Measurements from ENCODE around the gene FANCE. TPM values are rescaled to one million over a fixed set of nuclear protein-coding genes. Genes with fewer than 3 reads are reported as not detected.
A peak's percentile ranks its signal among the peaks of the same experiment; 100 is the strongest.

The FANCE gene
- total and polyA plus RNA-seq, 8 donors: 5.4 to 13.7 (median 11.6) TPM

DNA sequence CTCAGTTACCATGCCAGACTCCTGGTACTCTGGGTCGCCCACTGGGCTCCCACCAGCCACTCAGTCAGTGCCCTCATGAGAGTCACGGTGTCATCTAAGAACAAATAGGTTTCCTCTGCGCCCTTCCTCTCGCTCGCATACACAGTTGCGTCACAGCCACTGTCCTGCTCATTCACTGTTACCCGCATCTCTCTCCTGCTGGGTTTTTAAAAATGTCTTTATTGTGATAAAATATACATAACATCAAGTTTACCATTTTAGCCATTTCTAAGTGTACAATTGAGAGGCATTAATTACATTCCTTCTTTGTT is 40.8 kb downstream of the FANCE start:
- Histone ChIP-seq H3K27ac (no peak overlapping the region), H3K36me3 (no peaks in the 10 kb centered on the region), H3K4me1 (peaks cover 13 to 77% of the 10 kb centered on the region in 2 donors), H3K4me3 (no peak overlapping the region), H3K9me3 (no peaks in the 10 kb centered on the region), H3K27me3 (peaks cover 0 to 63% of the 10 kb centered on the region in 2 donors)
- ATAC-seq: no peak
- TF ChIP-seq, protein P1, sequence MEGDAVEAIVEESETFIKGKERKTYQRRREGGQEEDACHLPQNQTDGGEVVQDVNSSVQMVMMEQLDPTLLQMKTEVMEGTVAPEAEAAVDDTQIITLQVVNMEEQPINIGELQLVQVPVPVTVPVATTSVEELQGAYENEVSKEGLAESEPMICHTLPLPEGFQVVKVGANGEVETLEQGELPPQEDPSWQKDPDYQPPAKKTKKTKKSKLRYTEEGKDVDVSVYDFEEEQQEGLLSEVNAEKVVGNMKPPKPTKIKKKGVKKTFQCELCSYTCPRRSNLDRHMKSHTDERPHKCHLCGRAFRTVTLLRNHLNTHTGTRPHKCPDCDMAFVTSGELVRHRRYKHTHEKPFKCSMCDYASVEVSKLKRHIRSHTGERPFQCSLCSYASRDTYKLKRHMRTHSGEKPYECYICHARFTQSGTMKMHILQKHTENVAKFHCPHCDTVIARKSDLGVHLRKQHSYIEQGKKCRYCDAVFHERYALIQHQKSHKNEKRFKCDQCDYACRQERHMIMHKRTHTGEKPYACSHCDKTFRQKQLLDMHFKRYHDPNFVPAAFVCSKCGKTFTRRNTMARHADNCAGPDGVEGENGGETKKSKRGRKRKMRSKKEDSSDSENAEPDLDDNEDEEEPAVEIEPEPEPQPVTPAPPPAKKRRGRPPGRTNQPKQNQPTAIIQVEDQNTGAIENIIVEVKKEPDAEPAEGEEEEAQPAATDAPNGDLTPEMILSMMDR (IDR thresholded peaks at IDR 0.05): no peak
- no peak for DNase-seq
- intact Hi-C loops (cut with DNase I): no loop called here

DNA sequence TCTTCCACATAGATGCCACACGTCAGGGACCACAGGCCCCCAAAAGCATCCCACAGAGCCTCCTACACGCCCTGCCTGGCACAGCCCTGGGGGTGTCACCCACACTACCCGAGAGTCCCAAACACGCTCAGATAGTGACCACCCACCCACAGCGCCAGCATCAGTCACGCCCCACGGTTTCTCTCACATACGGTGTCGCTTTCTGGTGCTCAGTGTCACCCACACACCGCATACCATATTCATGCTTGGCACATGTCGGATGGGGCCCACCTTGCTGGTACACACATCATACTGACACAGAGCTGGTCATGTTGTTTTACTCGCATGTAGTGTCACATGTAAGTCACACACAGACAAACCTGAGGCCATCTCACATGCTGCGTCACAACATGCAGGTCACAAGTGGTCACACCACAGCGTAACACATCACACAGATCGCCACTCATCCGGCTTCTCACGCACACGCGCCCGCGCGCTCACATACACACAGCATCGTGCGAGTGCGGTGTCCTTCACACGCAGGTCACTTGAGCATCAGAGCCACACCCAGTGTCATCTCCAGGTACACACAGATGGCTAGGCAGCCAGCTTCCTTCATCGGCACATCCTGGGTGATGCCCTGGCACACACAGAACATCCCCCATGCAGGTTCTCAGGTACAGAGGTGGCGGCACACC is 41.3 kb downstream of the FANCE start:
- TF ChIP-seq, protein P1 (IDR thresholded peaks at IDR 0.05): no peak
- DNase-seq (no peak), ATAC-seq (no peak)
- peaks cover 16 to 77% of the 10 kb centered on the region in 2 donors for H3K4me1 ChIP-seq
- H3K27ac ChIP-seq: no peak overlapping the region
- H3K9me3 ChIP-seq: no peaks in the 10 kb centered on the region
- peaks cover 0 to 68% of the 10 kb centered on the region in 2 donors for H3K27me3 ChIP-seq
- intact Hi-C loops (cut with DNase I): no loop called here
- H3K4me3 ChIP-seq: no peak overlapping the region
- H3K36me3 ChIP-seq: no peaks in the 10 kb centered on the region

- TF ChIP-seq, protein P1 (IDR thresholded peaks at IDR 0.05): no peak
- no peak overlapping the region for H3K27ac ChIP-seq
- H3K27me3 ChIP-seq: peaks cover 0 to 75% of the 10 kb centered on the region in 2 donors
- peaks cover 16 to 74% of the 10 kb centered on the region in 2 donors for H3K4me1 ChIP-seq
- H3K9me3 ChIP-seq: no peaks in the 10 kb centered on the region
- DNase-seq (no peak), ATAC-seq (no peak)
- intact Hi-C loops (cut with DNase I): no loop called here
- no peak overlapping the region for H3K4me3 ChIP-seq
- no peaks in the 10 kb centered on the region for H3K36me3 ChIP-seq
Measured at GRCh38 chr6:35494161-35494563, 42.0 kb downstream of the FANCE start.

DNA sequence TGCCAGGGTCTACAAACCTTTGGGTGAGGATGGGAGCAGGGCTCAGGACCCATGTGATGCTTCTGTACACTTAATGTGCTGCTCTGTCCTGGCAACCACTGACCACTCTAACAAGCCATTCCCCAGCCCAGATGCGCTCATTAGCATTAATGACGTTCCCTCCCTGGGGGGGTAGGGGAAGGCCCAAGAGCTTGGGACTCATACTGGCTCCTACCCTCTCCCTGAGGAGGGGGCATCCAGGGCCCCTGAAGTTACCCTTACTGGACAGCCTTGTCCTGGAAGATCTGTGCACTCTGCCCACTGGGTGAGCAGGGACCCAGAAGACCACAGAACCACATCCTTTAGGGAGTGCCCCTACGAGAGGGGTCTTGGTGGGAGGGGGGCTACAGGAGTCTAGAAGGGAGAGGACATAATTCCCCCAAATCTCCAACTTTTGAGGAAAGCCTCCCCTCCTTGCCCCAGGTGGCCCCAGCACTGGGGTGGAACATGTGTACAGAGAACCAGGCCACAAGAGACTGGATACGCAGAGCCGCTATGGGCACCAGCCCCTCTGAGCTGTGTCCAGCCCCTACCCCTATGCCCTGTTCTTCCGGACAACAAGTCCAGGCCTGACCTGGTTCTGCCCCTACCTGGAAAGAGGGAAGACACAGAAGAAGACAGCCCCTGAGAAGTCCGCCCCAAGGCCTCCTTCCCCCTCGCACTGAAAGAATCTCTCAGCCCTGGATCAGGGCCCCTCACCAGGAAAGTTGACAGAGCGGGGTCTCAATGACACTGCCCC is 43.3 kb downstream of the FANCE start:
- peaks cover 0 to 81% of the 10 kb centered on the region in 2 donors for H3K27me3 ChIP-seq
- peaks cover 16 to 63% of the 10 kb centered on the region in 2 donors for H3K4me1 ChIP-seq
- H3K4me3 ChIP-seq: peak overlapping the region; percentile 59 to 72
- intact Hi-C loops (cut with DNase I): no loop called here
- TF ChIP-seq, protein P1 (IDR thresholded peaks at IDR 0.05): no peak
- DNase-seq: no peak
- ATAC-seq: no peak
- no peaks in the 10 kb centered on the region for H3K36me3 ChIP-seq
- no peaks in the 10 kb centered on the region for H3K9me3 ChIP-seq
- peak overlapping the region; percentile 63 to 75 for H3K27ac ChIP-seq

All from left lung (tissue), 10 donors.